HUES48 (cell line): ENCODE measurements around the gene ANXA2.
"Not testable (repeated sequence)": the region's sequence is repeated elsewhere in the genome, so short reads cannot be mapped to it uniquely, and the experiment has no call there.

Source experiments
- H3K27ac ChIP-seq: one replicate; pipeline ENCODE4 v1.7.0; 2013; ENCODE audit warnings: low read depth, low read length, inconsistent platforms
- H3K27me3 ChIP-seq: 2 replicates; pipeline ENCODE4 v1.6.1; 2013; ENCODE audit warnings: mild to moderate bottlenecking, low read length; ENCODE audit not compliant: control insufficient read depth, insufficient read depth
- H3K36me3 ChIP-seq: 2 replicates; pipeline ENCODE4 v1.6.1; 2013; ENCODE audit warnings: low read length; ENCODE audit not compliant: control insufficient read depth, insufficient read depth
- H3K4me1 ChIP-seq: 2 replicates; pipeline ENCODE4 v1.6.1; 2013; ENCODE audit warnings: mild to moderate bottlenecking, low read length; ENCODE audit not compliant: control insufficient read depth, insufficient read depth
- H3K4me3 ChIP-seq: 2 replicates; pipeline ENCODE4 v1.5.1; 2013; ENCODE audit warnings: mild to moderate bottlenecking, low read depth, low read length
- H3K9ac ChIP-seq: 2 replicates; pipeline ENCODE4 v1.6.1; 2013; ENCODE audit warnings: mild to moderate bottlenecking, low read depth, low read length, moderate library complexity
- H3K9me3 ChIP-seq: 2 replicates; pipeline ENCODE4 v1.6.1; 2013; ENCODE audit warnings: low read length; ENCODE audit not compliant: control insufficient read depth, insufficient read depth

The ANXA2 gene

GRCh38 chr15:60423537-60423936 is 25.8 kb upstream of the ANXA2 start:
- H3K4me1 ChIP-seq: peaks cover 6% of the 10 kb centered on the region; the same call in 1 of the 2 replicates

GRCh38 chr15:60421544-60421943 is 23.8 kb upstream of the ANXA2 start:
- H3K27ac ChIP-seq: no peak overlapping the region
- peaks cover 20% of the 10 kb centered on the region for H3K36me3 ChIP-seq
- peaks cover 6% of the 10 kb centered on the region; the same call in 1 of the 2 replicates for H3K4me1 ChIP-seq
- no peaks in the 10 kb centered on the region for H3K9me3 ChIP-seq
- H3K9ac ChIP-seq: no peak overlapping the region
- H3K27me3 ChIP-seq: no peaks in the 10 kb centered on the region
- no peak overlapping the region for H3K4me3 ChIP-seq

More at GRCh38 chr15:60423537-60423936, 25.8 kb upstream of the ANXA2 start:
- peaks cover 38% of the 10 kb centered on the region for H3K36me3 ChIP-seq
- no peaks in the 10 kb centered on the region for H3K9me3 ChIP-seq
- H3K4me3 ChIP-seq: no peak overlapping the region
- no peak overlapping the region for H3K9ac ChIP-seq
- no peaks in the 10 kb centered on the region for H3K27me3 ChIP-seq
- H3K27ac ChIP-seq: no peak overlapping the region

GRCh38 chr15:60420203-60420716 is 22.5 kb upstream of the ANXA2 start:
- no peaks in the 10 kb centered on the region for H3K9me3 ChIP-seq
- no peak overlapping the region for H3K9ac ChIP-seq
- no peaks in the 10 kb centered on the region for H3K27me3 ChIP-seq
- H3K4me1 ChIP-seq: peaks cover 6% of the 10 kb centered on the region; the same call in 1 of the 2 replicates
- no peak overlapping the region for H3K4me3 ChIP-seq
- no peak overlapping the region for H3K27ac ChIP-seq
- H3K36me3 ChIP-seq: peaks cover 7% of the 10 kb centered on the region

GRCh38 chr15:60419753-60420152 is 22.0 kb upstream of the ANXA2 start:
- no peak overlapping the region for H3K27ac ChIP-seq
- H3K9ac ChIP-seq: no peak overlapping the region
- H3K36me3 ChIP-seq: peaks cover 6% of the 10 kb centered on the region
- H3K4me3 ChIP-seq: no peak overlapping the region
- no peaks in the 10 kb centered on the region for H3K27me3 ChIP-seq
- H3K9me3 ChIP-seq: no peaks in the 10 kb centered on the region
- peaks cover 6% of the 10 kb centered on the region; the same call in 1 of the 2 replicates for H3K4me1 ChIP-seq

GRCh38 chr15:60418096-60418495 is 20.3 kb upstream of the ANXA2 start:
- H3K4me1 ChIP-seq: no peaks in the 10 kb centered on the region
- no peak overlapping the region for H3K4me3 ChIP-seq
- no peak overlapping the region for H3K27ac ChIP-seq
- peaks cover 6% of the 10 kb centered on the region for H3K36me3 ChIP-seq
- no peaks in the 10 kb centered on the region for H3K27me3 ChIP-seq
- no peaks in the 10 kb centered on the region for H3K9me3 ChIP-seq
- H3K9ac ChIP-seq: no peak overlapping the region

- H3K27me3 ChIP-seq: no peaks in the 10 kb centered on the region
- no peaks in the 10 kb centered on the region for H3K9me3 ChIP-seq
- H3K4me1 ChIP-seq: no peaks in the 10 kb centered on the region
- no peak overlapping the region for H3K27ac ChIP-seq
- H3K9ac ChIP-seq: no peak overlapping the region
- H3K4me3 ChIP-seq: no peak overlapping the region
- no peaks in the 10 kb centered on the region for H3K36me3 ChIP-seq
These were observed 19.3 kb upstream of the ANXA2 start for GRCh38 chr15:60417112-60417511.

GRCh38 chr15:60416484-60416883 is 18.7 kb upstream of the ANXA2 start:
- no peaks in the 10 kb centered on the region for H3K27me3 ChIP-seq
- no peak overlapping the region for H3K4me3 ChIP-seq
- no peak overlapping the region for H3K9ac ChIP-seq
- no peaks in the 10 kb centered on the region for H3K4me1 ChIP-seq
- no peak overlapping the region for H3K27ac ChIP-seq
- no peaks in the 10 kb centered on the region for H3K36me3 ChIP-seq
- H3K9me3 ChIP-seq: no peaks in the 10 kb centered on the region

- H3K27ac ChIP-seq: no peak overlapping the region
- H3K9me3 ChIP-seq: no peaks in the 10 kb centered on the region
- no peaks in the 10 kb centered on the region for H3K27me3 ChIP-seq
- H3K4me3 ChIP-seq: no peak overlapping the region
- no peaks in the 10 kb centered on the region for H3K36me3 ChIP-seq
- no peak overlapping the region for H3K9ac ChIP-seq
- H3K4me1 ChIP-seq: no peaks in the 10 kb centered on the region
These were observed 16.4 kb upstream of the ANXA2 start for GRCh38 chr15:60414016-60414682.

- Histone ChIP-seq H3K9me3 (no peaks in the 10 kb centered on the region), H3K4me3 (no peak overlapping the region), H3K27me3 (no peaks in the 10 kb centered on the region), H3K9ac (no peak overlapping the region), H3K4me1 (no peaks in the 10 kb centered on the region), H3K27ac (no peak overlapping the region), H3K36me3 (no peaks in the 10 kb centered on the region)
These were observed 15.5 kb upstream of the ANXA2 start for GRCh38 chr15:60413231-60413824.

- not testable (repeated sequence) for H3K4me3 ChIP-seq, H3K27ac ChIP-seq, H3K36me3 ChIP-seq, H3K4me1 ChIP-seq, H3K9ac ChIP-seq, H3K9me3 ChIP-seq, H3K27me3 ChIP-seq
These were observed 15.0 kb upstream of the ANXA2 start for GRCh38 chr15:60412807-60413206.

GRCh38 chr15:60411774-60412425 is 14.1 kb upstream of the ANXA2 start:
- H3K9ac ChIP-seq: no peak overlapping the region
- H3K9me3 ChIP-seq: no peaks in the 10 kb centered on the region
- no peaks in the 10 kb centered on the region for H3K27me3 ChIP-seq
- H3K36me3 ChIP-seq: no peaks in the 10 kb centered on the region
- no peak overlapping the region for H3K4me3 ChIP-seq
- no peak overlapping the region for H3K27ac ChIP-seq
- H3K4me1 ChIP-seq: peaks cover 6% of the 10 kb centered on the region; the same call in 1 of the 2 replicates
